Right renal pelvis (tissue), 4 donors: ENCODE results near the gene CREB3. TPM values are rescaled to one million over a fixed set of nuclear protein-coding genes. Genes with fewer than 3 reads are reported as not detected.

Experiments
- DNase-seq, 4 donors: peaks; one replicate each; pipeline ENCODE4 v3.0.0-alpha.2; 2013; ENCODE audit warnings: low read depth in 4 of 4, low spot score in 3 of 4, missing footprints in 1 of 4
- polyA plus RNA-seq, 4 donors: library from polyadenylated mRNA; unstranded; fragments of 120-200 nt; gene quantifications; one replicate each; pipeline ENCODE4 v1.2.1, GENCODE V29; 2013; ENCODE audit not compliant: insufficient read length in 4 of 4

CREB3 gene
- polyA plus RNA-seq, 4 donors, result 38.2 to 47.9 (median 40.8) TPM

GRCh38 chr9:35723908-35724307 lies 8.6 kb upstream of the CREB3 start:
- no peak for DNase-seq

DNA sequence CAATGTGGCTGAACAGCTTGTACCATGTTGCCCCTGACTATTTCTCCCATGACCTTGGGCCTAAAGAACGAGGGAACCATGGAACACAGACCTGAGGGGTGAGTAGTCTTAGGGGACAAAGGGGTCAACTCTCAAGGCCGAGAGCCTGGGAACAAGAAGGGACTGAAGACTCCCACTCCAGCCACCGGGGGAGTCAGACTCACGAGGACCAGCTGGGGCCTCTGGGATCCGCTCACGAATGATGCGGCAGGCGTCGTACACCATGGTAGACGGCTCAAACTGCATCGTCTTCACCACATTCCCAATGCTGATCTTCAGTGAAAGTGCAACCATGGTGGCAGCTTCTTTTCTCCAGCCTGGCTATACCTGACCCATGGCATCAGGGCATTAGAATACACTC lies 7.1 kb upstream of the CREB3 start:
- DNase-seq, result no peak

DNA sequence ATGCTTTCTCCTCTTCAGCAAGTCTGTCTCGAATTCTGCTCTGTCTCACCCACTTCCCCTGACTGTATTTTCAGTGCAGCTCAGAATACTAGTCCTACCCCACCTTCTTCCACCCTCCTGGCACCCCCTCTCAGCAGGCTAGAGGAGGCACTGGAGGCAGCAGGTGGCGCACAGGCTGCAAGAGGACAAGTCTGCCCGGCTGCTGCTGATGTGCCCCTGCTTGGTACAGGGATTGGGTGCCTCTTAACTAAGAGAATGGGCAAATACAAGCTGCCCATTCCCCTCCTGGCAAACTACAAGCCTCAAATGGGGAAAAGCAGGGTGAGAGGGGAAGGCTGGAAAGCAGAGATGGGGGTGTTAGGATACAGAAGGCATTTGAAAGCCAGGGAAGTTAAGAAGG lies 5.5 kb upstream of the CREB3 start:
- no peak for DNase-seq

DNA sequence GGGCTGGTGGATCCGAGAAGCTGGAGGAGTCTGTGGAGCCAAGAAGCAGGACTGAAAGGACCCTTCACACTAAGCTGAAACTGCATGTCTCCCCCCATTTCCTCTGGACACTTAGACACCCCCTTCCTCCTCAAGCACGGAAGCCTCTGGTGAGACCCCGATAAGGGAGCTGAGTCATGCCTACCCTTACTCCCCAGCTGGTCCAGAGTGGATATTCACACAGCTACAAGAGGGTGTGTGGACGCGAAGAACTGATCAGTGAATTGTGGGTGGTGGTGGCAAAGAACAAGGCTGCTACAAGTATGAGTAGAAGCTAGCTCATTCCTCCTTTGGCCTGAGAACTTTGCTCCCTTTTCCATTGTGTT lies 4.8 kb upstream of the CREB3 start:
- DNase-seq, result no peak

GRCh38 chr9:35728041-35728971 lies 4.2 kb upstream of the CREB3 start:
- peak in 2 of 4 donors; percentile 46 to 73 for DNase-seq

GRCh38 chr9:35729101-35729500 lies 3.4 kb upstream of the CREB3 start:
- DNase-seq, result no peak

GRCh38 chr9:35729700-35730485 lies 2.6 kb upstream of the CREB3 start:
- DNase-seq, result no peak

DNA sequence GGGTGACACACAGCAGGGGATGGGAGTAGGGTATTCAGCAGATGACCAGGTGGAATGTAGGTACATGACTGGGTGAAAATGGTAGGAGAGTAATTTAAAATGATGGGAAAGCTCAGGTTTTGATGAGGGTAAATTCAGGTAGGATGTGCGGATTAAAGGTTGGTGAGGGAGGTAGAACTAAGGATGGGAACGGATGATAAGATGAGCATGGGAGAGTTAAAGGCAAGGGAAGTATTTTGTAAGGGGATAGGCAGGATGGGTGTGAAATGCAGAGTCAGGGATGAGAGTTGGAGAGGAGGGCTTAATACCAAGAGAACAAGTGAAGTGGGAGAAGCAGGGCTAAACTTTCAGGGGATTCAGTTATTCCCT lies 2.0 kb upstream of the CREB3 start:
- no peak for DNase-seq

GRCh38 chr9:35731415-35732184 lies 866 bp upstream of the CREB3 start:
- DNase-seq, result no peak

DNA sequence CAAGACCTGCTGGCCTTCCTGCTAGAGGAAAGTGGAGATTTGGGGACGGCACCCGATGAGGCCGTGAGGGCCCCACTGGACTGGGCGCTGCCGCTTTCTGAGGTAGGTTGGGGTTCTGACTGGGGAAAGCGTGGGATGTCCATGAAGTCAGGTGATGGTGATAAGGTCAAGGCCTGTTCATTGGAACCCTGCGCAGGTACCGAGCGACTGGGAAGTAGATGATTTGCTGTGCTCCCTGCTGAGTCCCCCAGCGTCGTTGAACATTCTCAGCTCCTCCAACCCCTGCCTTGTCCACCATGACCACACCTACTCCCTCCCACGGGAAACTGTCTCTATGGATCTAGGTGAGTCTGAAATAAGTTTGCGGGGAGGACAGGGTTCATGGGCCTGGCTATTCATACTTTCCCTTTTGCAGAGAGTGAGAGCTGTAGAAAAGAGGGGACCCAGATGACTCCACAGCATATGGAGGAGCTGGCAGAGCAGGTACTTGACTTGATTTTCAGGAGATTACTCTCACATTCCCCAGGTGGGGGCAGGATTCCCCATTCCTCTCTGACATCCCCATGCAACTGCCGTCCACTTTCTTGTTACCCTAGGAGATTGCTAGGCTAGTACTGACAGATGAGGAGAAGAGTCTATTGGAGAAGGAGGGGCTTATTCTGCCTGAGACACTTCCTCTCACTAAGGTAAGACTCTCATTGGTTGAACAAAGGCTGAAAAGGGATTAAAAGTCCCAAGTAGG lies 505 bp downstream of the CREB3 start:
- no peak for DNase-seq

GRCh38 chr9:35734096-35734495 lies 1.6 kb downstream of the CREB3 start:
- no peak for DNase-seq

DNA sequence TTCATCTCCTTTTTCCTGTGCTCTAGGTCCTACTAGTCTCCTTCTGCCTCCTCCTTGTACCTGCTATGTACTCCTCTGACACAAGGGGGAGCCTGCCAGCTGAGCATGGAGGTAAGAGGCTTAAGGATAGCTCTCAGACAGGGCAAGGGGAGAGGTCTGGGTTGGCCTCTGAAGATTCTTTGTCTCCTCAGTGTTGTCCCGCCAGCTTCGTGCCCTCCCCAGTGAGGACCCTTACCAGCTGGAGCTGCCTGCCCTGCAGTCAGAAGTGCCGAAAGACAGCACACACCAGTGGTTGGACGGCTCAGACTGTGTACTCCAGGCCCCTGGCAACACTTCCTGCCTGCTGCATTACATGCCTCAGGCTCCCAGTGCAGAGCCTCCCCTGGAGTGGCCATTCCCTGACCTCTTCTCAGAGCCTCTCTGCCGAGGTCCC lies 3.8 kb downstream of the CREB3 start:
- no peak for DNase-seq

DNA sequence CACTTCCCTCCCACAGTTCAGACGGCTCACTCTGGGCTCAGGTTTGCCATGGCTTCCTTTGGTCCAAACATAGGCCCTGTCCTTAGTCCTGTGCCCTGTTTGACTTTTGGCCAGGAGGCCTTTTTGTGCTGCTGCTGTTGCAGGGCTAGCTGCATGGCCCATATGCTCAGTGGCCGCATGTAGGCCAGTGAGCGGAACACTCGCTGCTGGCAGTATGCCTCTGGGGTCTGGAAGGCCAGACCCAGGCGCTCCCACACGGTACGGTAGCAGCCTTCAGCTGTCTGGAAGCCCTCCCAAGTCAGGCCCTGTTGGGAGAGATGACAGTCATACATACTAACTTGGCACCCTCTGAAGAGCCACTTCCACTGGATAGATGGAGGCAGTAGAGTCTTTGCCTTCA lies 4.7 kb downstream of the CREB3 start:
- no peak for DNase-seq

DNA sequence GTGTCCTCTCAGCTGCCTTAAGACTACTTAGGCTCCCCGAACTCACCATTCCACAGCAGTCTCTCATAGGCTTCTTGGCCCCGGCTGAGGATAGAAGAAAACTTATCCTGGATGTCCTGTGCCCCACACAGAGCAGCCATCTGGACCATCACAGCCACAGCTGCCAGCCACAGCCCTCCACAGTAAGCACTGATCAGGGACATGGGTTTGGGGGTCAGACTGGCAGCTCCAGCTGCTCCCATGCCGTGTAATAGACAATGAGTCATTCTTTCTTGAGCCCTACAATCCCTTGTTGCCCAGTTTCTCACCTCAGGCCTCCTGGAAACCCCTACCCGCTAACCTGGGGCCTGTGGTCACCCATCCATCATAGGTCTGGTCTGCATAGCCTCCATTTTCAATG lies 5.7 kb downstream of the CREB3 start:
- DNase-seq, result no peak

- DNase-seq, result no peak
Measured at GRCh38 chr9:35738924-35739323, 6.5 kb downstream of the CREB3 start.

GRCh38 chr9:35740243-35740642 lies 7.8 kb downstream of the CREB3 start:
- no peak for DNase-seq

GRCh38 chr9:35741740-35742139 lies 9.3 kb downstream of the CREB3 start:
- no peak for DNase-seq

GRCh38 chr9:35743452-35743851 lies 11.0 kb downstream of the CREB3 start:
- DNase-seq, result no peak

DNA sequence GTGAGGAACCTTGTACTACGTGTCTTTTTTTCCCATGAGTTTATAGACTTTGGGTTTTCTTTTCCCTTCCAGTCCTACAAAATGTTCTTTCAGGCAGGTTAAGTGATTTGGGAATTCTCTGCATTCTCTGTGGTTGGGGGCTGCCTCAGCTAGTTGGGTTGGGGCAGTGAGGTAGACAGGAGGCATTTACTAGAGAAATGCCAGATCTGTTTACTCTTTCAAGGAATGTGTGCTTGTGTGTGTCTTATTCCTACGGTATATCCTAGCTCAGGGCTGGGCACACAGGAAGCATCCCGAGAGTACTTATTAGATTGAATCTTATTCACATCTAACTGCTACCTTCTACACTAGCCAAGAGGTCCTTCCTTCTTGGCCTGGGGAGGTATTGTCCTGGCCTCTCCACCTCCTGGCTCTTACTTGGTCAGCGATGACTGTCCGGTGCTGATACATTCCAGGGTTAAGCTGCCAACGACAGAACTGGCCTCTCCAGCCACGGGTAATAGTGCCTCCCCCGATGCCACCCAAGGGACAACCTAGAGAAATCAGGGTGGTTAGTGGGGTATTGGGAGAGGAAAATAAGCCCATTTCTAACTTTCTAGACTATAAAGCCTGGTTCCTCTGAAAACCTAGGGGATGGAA lies 11.5 kb downstream of the CREB3 start:
- DNase-seq, result no peak

DNA sequence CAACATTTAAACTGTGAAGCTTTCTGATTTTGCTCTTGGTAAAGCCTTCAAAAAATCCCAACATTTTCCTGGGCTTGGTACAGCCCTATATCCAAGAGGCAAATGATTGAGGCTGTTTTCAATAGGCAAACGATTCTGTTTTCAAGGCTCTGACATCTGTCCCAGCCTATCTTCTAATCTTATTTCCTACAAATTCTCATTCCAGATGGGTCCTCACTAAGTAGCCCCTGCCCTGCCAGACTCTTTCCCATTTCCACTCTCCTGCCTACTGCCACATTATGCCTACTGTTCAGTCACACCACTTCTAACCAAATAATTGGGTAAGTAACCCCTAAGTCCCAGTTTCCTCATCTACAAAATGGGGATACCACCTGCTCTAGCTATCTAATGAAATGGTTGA lies 13.1 kb downstream of the CREB3 start:
- no peak for DNase-seq
